Astrocyte (in vitro differentiated cells and primary cell): ENCODE data around the gene RGL1.

Experiments used
- CTCF ChIP-seq: IDR thresholded peaks from 2 replicates; pipeline ENCODE4 v1.5.1; 2011; ENCODE audit warnings: low read depth, mild to moderate bottlenecking, inconsistent platforms, low read length, moderate library complexity; ENCODE audit not compliant: insufficient read depth
- EZH2 ChIP-seq: IDR thresholded peaks from 2 replicates; pipeline ENCODE4 v1.6.1; 2012; ENCODE audit warnings: mild to moderate bottlenecking, low read length, inconsistent platforms; ENCODE audit not compliant: insufficient read depth

- TF ChIP-seq CTCF, result no peak
- TF ChIP-seq EZH2, result no peak
Measured at GRCh38 chr1:183801649-183802048, 3.3 kb upstream of the RGL1 start.
